ENCODE results near the gene PPP1R9A. TPM values are rescaled to one million over a fixed set of nuclear protein-coding genes. Genes with fewer than 3 reads are reported as not detected.

PPP1R9A gene
- total RNA-seq (1 to 10 TPM in 1 of 5 experiments, under 1 TPM in 1, not detected in 3; 0.21 to 1.4 TPM), polyA plus RNA-seq (not detected), total RNA-seq (0.40 reads per million)

- intact Hi-C loops (cut with micrococcal nuclease), result no loop called here
- no peak within 1 kb of the TSS for H3K4me3 ChIP-seq (ENCODE audit: low read length)
- no peaks in the 10 kb centered on the region for H3K36me3 ChIP-seq (ENCODE audit: control insufficient read depth in 2 of 3, insufficient read depth in 3 of 3, low read length in 3 of 3)
- Mint-ChIP-seq H3K9me3 (peaks cover 0 to 2% (median 0%) of the 10 kb centered on the region in 11 donors), H3K27ac (no peak within 1 kb of the TSS), H3K4me3 (peak within 1 kb of the TSS in 8 of 10 donors; percentile 2 to 68 (median 37)), H3K27me3 (peaks cover 38 to 61% (median 55%) of the 10 kb centered on the region in 5 donors), H3K4me1 (peaks cover 0 to 12% (median 4%) of the 10 kb centered on the region in 7 donors), H3K36me3 (peaks cover 0 to 4% (median 0%) of the 10 kb centered on the region in 5 donors)
- no peaks in the 10 kb centered on the region for H3K4me1 ChIP-seq (ENCODE audit: control insufficient read depth in 2 of 2, insufficient read depth in 2 of 2, low read length in 2 of 2)
- ChIA-PET POLR2A (no interaction called here), CTCF (no interaction called here)
- ATAC-seq, result peak; percentile 20
- no peak within 1 kb of the TSS for H3K27ac ChIP-seq (ENCODE audit: low read depth, low read length)
- H3K27me3 ChIP-seq (ENCODE audit: control insufficient read depth in 2 of 2, insufficient read depth in 2 of 2, low read length in 2 of 2), result peaks cover 0 to 3% of the 10 kb centered on the region in 2 donors
- H3K9me3 ChIP-seq (ENCODE audit: control insufficient read depth in 2 of 3, low read length in 3 of 3), result no peaks in the 10 kb centered on the region
- DNase-seq, result no peak
Observed at GRCh38 chr7:94907026-94907810, at the start of gene PPP1R9A. PPP1R9A (plus strand) TSS chr7:94907594; CDS start chr7:94910114, 2,520 bp downstream.

- H3K27me3 Mint-ChIP-seq, result peaks cover 0 to 4% (median 3%) of the 10 kb centered on the region in 5 donors
- H3K36me3 Mint-ChIP-seq, result no peaks in the 10 kb centered on the region
- ChIA-PET CTCF (no interaction called here), POLR2A (no interaction called here)
- H3K27me3 ChIP-seq (ENCODE audit: control insufficient read depth in 2 of 2, insufficient read depth in 2 of 2, low read length in 2 of 2), result no peaks in the 10 kb centered on the region
- H3K4me3 ChIP-seq (ENCODE audit: low read length), result no peak overlapping the region
- ATAC-seq (no peak), DNase-seq (no peak)
- H3K4me3 Mint-ChIP-seq, result no peak overlapping the region
- no peak overlapping the region for H3K27ac ChIP-seq (ENCODE audit: low read depth, low read length)
- H3K4me1 ChIP-seq (ENCODE audit: control insufficient read depth in 2 of 2, insufficient read depth in 2 of 2, low read length in 2 of 2), result no peaks in the 10 kb centered on the region
- H3K4me1 Mint-ChIP-seq, result no peaks in the 10 kb centered on the region
- H3K27ac Mint-ChIP-seq, result no peak overlapping the region
- H3K9me3 Mint-ChIP-seq, result peaks cover 0 to 8% (median under 1%) of the 10 kb centered on the region in 11 donors
- no peaks in the 10 kb centered on the region for H3K9me3 ChIP-seq (ENCODE audit: control insufficient read depth in 2 of 3, low read length in 3 of 3)
- H3K36me3 ChIP-seq (ENCODE audit: control insufficient read depth in 2 of 3, insufficient read depth in 3 of 3, low read length in 3 of 3), result no peaks in the 10 kb centered on the region
- intact Hi-C loops (cut with micrococcal nuclease), result no loop called here
Observed at GRCh38 chr7:94871132-94871531, 36.3 kb upstream of the PPP1R9A start.

- H3K9me3 ChIP-seq (ENCODE audit: control insufficient read depth in 2 of 3, low read length in 3 of 3), result peaks cover 0 to 6% (median 0%) of the 10 kb centered on the region in 3 experiments
- H3K4me3 ChIP-seq (ENCODE audit: low read length), result no peak overlapping the region
- H3K27ac ChIP-seq (ENCODE audit: low read depth, low read length), result no peak overlapping the region
- DNase-seq (no peak), ATAC-seq (no peak)
- Mint-ChIP-seq H3K9me3 (peaks cover 4 to 20% (median 6%) of the 10 kb centered on the region in 11 donors), H3K27me3 (peaks cover 0 to 8% (median 3%) of the 10 kb centered on the region in 5 donors), H3K36me3 (peaks cover 0 to 4% (median 0%) of the 10 kb centered on the region in 5 donors), H3K4me1 (no peaks in the 10 kb centered on the region), H3K27ac (no peak overlapping the region), H3K4me3 (no peak overlapping the region)
- no peaks in the 10 kb centered on the region for H3K36me3 ChIP-seq (ENCODE audit: control insufficient read depth in 2 of 3, insufficient read depth in 3 of 3, low read length in 3 of 3)
- POLR2A ChIA-PET, result no interaction called here
- H3K27me3 ChIP-seq (ENCODE audit: control insufficient read depth in 2 of 2, insufficient read depth in 2 of 2, low read length in 2 of 2), result no peaks in the 10 kb centered on the region
- no peaks in the 10 kb centered on the region for H3K4me1 ChIP-seq (ENCODE audit: control insufficient read depth in 2 of 2, insufficient read depth in 2 of 2, low read length in 2 of 2)
- CTCF ChIA-PET, result no interaction called here
- intact Hi-C loops (cut with micrococcal nuclease), result no loop called here
Observed at GRCh38 chr7:94873239-94873638, 34.2 kb upstream of the PPP1R9A start.

GRCh38 chr7:94874036-94874785 lies 33.2 kb upstream of the PPP1R9A start:
- peaks cover 0 to 9% (median 0%) of the 10 kb centered on the region in 3 experiments for H3K9me3 ChIP-seq (ENCODE audit: control insufficient read depth in 2 of 3, low read length in 3 of 3)
- Mint-ChIP-seq H3K9me3 (peaks cover 8 to 30% (median 11%) of the 10 kb centered on the region in 11 donors), H3K27me3 (peaks cover 0 to 18% (median 3%) of the 10 kb centered on the region in 5 donors), H3K4me1 (no peaks in the 10 kb centered on the region), H3K4me3 (no peak overlapping the region), H3K36me3 (peaks cover 0 to 5% (median 0%) of the 10 kb centered on the region in 5 donors), H3K27ac (no peak overlapping the region)
- CTCF ChIA-PET, result no interaction called here
- H3K27me3 ChIP-seq (ENCODE audit: control insufficient read depth in 2 of 2, insufficient read depth in 2 of 2, low read length in 2 of 2), result no peaks in the 10 kb centered on the region
- intact Hi-C loops (cut with micrococcal nuclease), result no loop called here
- DNase-seq (no peak), ATAC-seq (no peak)
- H3K27ac ChIP-seq (ENCODE audit: low read depth, low read length), result no peak overlapping the region
- H3K4me1 ChIP-seq (ENCODE audit: control insufficient read depth in 2 of 2, insufficient read depth in 2 of 2, low read length in 2 of 2), result no peaks in the 10 kb centered on the region
- POLR2A ChIA-PET, result no interaction called here
- no peak overlapping the region for H3K4me3 ChIP-seq (ENCODE audit: low read length)
- no peaks in the 10 kb centered on the region for H3K36me3 ChIP-seq (ENCODE audit: control insufficient read depth in 2 of 3, insufficient read depth in 3 of 3, low read length in 3 of 3)

GRCh38 chr7:94875201-94875600 lies 32.2 kb upstream of the PPP1R9A start:
- peaks cover 0 to 19% (median 3%) of the 10 kb centered on the region in 5 donors for H3K27me3 Mint-ChIP-seq
- peaks cover 0 to 6% (median 0%) of the 10 kb centered on the region in 5 donors for H3K36me3 Mint-ChIP-seq
- H3K27me3 ChIP-seq (ENCODE audit: control insufficient read depth in 2 of 2, insufficient read depth in 2 of 2, low read length in 2 of 2), result no peaks in the 10 kb centered on the region
- no peak overlapping the region for H3K27ac ChIP-seq (ENCODE audit: low read depth, low read length)
- intact Hi-C loops (cut with micrococcal nuclease), result no loop called here
- H3K9me3 Mint-ChIP-seq, result peaks cover 5 to 33% (median 11%) of the 10 kb centered on the region in 11 donors
- no peaks in the 10 kb centered on the region for H3K4me1 Mint-ChIP-seq
- no peak for ATAC-seq
- ChIA-PET POLR2A (no interaction called here), CTCF (no interaction called here)
- H3K36me3 ChIP-seq (ENCODE audit: control insufficient read depth in 2 of 3, insufficient read depth in 3 of 3, low read length in 3 of 3), result no peaks in the 10 kb centered on the region
- no peak overlapping the region for H3K4me3 ChIP-seq (ENCODE audit: low read length)
- H3K27ac Mint-ChIP-seq, result no peak overlapping the region
- H3K4me1 ChIP-seq (ENCODE audit: control insufficient read depth in 2 of 2, insufficient read depth in 2 of 2, low read length in 2 of 2), result no peaks in the 10 kb centered on the region
- DNase-seq, result no peak
- H3K4me3 Mint-ChIP-seq, result no peak overlapping the region
- H3K9me3 ChIP-seq (ENCODE audit: control insufficient read depth in 2 of 3, low read length in 3 of 3), result peaks cover 0 to 9% (median 0%) of the 10 kb centered on the region in 3 experiments

- ATAC-seq, result no peak
- ChIA-PET POLR2A (no interaction called here), CTCF (no interaction called here)
- H3K27me3 Mint-ChIP-seq, result peaks cover 0 to 19% (median 3%) of the 10 kb centered on the region in 5 donors
- no peak overlapping the region for H3K27ac ChIP-seq (ENCODE audit: low read depth, low read length)
- no peaks in the 10 kb centered on the region for H3K27me3 ChIP-seq (ENCODE audit: control insufficient read depth in 2 of 2, insufficient read depth in 2 of 2, low read length in 2 of 2)
- peaks cover 0 to 6% (median 0%) of the 10 kb centered on the region in 5 donors for H3K36me3 Mint-ChIP-seq
- no peak for DNase-seq
- H3K27ac Mint-ChIP-seq, result no peak overlapping the region
- no peaks in the 10 kb centered on the region for H3K36me3 ChIP-seq (ENCODE audit: control insufficient read depth in 2 of 3, insufficient read depth in 3 of 3, low read length in 3 of 3)
- no peaks in the 10 kb centered on the region for H3K4me1 ChIP-seq (ENCODE audit: control insufficient read depth in 2 of 2, insufficient read depth in 2 of 2, low read length in 2 of 2)
- peaks cover 0 to 33% (median 11%) of the 10 kb centered on the region in 11 donors for H3K9me3 Mint-ChIP-seq
- no peaks in the 10 kb centered on the region for H3K4me1 Mint-ChIP-seq
- intact Hi-C loops (cut with micrococcal nuclease), result no loop called here
- H3K4me3 ChIP-seq (ENCODE audit: low read length), result no peak overlapping the region
- H3K9me3 ChIP-seq (ENCODE audit: control insufficient read depth in 2 of 3, low read length in 3 of 3), result peaks cover 0 to 9% (median 0%) of the 10 kb centered on the region in 3 experiments
- no peak overlapping the region for H3K4me3 Mint-ChIP-seq
Observed at GRCh38 chr7:94877731-94878670, 29.4 kb upstream of the PPP1R9A start.

All from naive thymus-derived CD4-positive, alpha-beta T cell (primary cell).